Ascending aorta (tissue), 2 donors: ENCODE data around the gene CFAP77. TPM values are rescaled to one million over a fixed set of nuclear protein-coding genes. Genes with fewer than 3 reads are reported as not detected.

Experiments used
- DNase-seq, 2 donors: peaks; one replicate each; pipeline ENCODE4 v3.0.0-alpha.2; 2019; ENCODE audit warnings: low spot score in 2 of 2
- H3K27ac ChIP-seq, 2 donors: fragments of 200-600 bp; sonication (generic); one replicate each; pipeline ENCODE4 v1.5.1; 2016 to 2017; ENCODE audit warnings: mild to moderate bottlenecking in 1 of 2
- H3K27me3 ChIP-seq: fragments of 200-600 bp; sonication (generic); one replicate; pipeline ENCODE4 v1.5.1; 2017
- H3K36me3 ChIP-seq, 2 donors: fragments of 200-600 bp; sonication (generic); one replicate each; pipeline ENCODE4 v1.5.1; 2016
- H3K4me1 ChIP-seq, 2 donors: fragments of 200-600 bp; sonication (generic); one replicate each; pipeline ENCODE4 v1.5.1; 2016 to 2017; ENCODE audit warnings: mild to moderate bottlenecking in 1 of 2
- H3K4me3 ChIP-seq, 2 donors: fragments of 200-600 bp; sonication (generic); one replicate each; pipeline ENCODE4 v1.5.1; 2016 to 2017; ENCODE audit warnings: mild to moderate bottlenecking in 1 of 2
- H3K9me3 ChIP-seq, 2 donors: fragments of 200-600 bp; sonication (generic); one replicate each; pipeline ENCODE4 v1.5.1; 2016
- CTCF ChIP-seq, 3 experiments: fragments of 200-600 bp in 2 of 3; fragments of 450-650 bp in 1 of 3; sonication (generic) in 2 of 3; IDR thresholded peaks; one replicate each; pipeline ENCODE4 v1.5.1; 2016 to 2019; ENCODE audit warnings: antibody characterized with exemption in 3 of 3, mild to moderate bottlenecking in 1 of 3, moderate library complexity in 1 of 3
- intact Hi-C: fragments of 100-400 bp; cut with DNase I; formaldehyde crosslinking; loops from one replicate; pipeline ENCODE4 v1.15.1; 2023
- total RNA-seq: library from RNA; depleted of rRNA; stranded (reverse); fragments of >200 nt; gene quantifications from one replicate; pipeline ENCODE4 v1.1.0, GENCODE V29; 2016

The CFAP77 gene
- total RNA-seq, 1 donor from 2014 or later: not detected

GRCh38 chr9:132459661-132460060 lies 49.6 kb downstream of the CFAP77 start:
- Histone ChIP-seq H3K4me1 (no peaks in the 10 kb centered on the region), H3K9me3 (no peaks in the 10 kb centered on the region), H3K27me3 (peaks cover 6% of the 10 kb centered on the region), H3K27ac (no peak overlapping the region), H3K36me3 (no peaks in the 10 kb centered on the region), H3K4me3 (no peak overlapping the region)
- no peak for TF ChIP-seq CTCF (IDR thresholded peaks at IDR 0.05)
- intact Hi-C loops: no loop called here
- DNase-seq: no peak

DNA sequence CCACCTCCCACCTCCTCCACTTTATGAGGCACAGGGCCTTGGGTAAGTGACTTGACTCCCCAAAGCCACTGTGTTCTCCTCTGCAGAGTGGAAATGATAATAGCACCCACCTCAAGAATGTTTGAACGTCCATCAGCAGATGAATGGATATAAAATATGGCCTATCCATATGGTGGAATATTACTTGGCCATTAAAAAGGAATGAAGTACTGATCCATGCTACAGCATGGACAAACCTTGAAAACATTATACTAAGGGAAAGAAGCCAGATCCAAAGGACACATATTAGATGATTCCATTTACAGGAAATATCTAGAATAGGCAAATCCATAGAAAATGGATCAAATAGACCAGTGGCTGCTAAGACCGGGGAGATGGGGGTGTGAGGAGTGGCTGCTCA lies 50.2 kb downstream of the CFAP77 start:
- peaks cover 6% of the 10 kb centered on the region for H3K27me3 ChIP-seq
- DNase-seq: no peak
- TF ChIP-seq CTCF (IDR thresholded peaks at IDR 0.05): no peak
- no peak overlapping the region for H3K4me3 ChIP-seq
- no peaks in the 10 kb centered on the region for H3K4me1 ChIP-seq
- H3K27ac ChIP-seq: no peak overlapping the region
- H3K36me3 ChIP-seq: no peaks in the 10 kb centered on the region
- H3K9me3 ChIP-seq: no peaks in the 10 kb centered on the region
- intact Hi-C loops: no loop called here

DNA sequence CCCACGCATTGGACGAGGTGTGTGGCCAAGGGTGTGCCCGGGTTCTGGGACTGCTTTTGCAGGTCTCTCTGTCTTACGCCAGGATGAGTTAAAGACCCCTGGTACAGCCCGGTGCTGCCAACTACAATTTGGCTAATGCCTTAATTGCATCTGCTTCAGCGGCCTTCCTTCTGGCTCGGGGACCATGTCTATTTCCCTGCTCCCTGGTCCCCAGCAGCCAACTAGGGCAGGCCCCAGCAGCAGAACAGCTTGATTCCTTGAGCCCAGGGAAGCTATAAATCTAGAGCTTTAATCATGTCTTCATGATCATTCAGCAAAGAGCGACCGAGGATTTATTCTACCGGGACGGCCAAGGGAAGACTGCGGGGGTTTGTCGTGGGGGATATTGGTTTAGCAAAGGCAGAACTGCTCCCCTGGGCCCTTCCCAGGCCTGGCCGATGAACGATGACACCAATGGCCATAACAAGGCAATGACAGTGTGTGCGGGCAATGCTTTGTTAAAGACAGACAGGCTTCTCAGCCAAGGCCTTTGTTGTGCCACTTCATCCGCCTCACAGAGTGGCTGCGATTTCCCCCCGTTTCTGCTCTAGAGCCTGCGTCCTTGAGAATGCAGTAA lies 51.4 kb downstream of the CFAP77 start:
- intact Hi-C loops: no loop called here
- Histone ChIP-seq H3K27ac (no peak overlapping the region), H3K27me3 (peaks cover 6% of the 10 kb centered on the region), H3K9me3 (no peaks in the 10 kb centered on the region), H3K36me3 (no peaks in the 10 kb centered on the region), H3K4me3 (no peak overlapping the region), H3K4me1 (no peaks in the 10 kb centered on the region)
- no peak for DNase-seq
- TF ChIP-seq CTCF (IDR thresholded peaks at IDR 0.05): no peak

- H3K36me3 ChIP-seq: no peaks in the 10 kb centered on the region
- peaks cover 6% of the 10 kb centered on the region for H3K27me3 ChIP-seq
- no peak overlapping the region for H3K4me3 ChIP-seq
- no peaks in the 10 kb centered on the region for H3K9me3 ChIP-seq
- no peaks in the 10 kb centered on the region for H3K4me1 ChIP-seq
- no peak overlapping the region for H3K27ac ChIP-seq
- DNase-seq: no peak
- TF ChIP-seq CTCF (IDR thresholded peaks at IDR 0.05): no peak
- intact Hi-C loops: no loop called here
Observed at GRCh38 chr9:132461971-132462370, 52.0 kb downstream of the CFAP77 start.

DNA sequence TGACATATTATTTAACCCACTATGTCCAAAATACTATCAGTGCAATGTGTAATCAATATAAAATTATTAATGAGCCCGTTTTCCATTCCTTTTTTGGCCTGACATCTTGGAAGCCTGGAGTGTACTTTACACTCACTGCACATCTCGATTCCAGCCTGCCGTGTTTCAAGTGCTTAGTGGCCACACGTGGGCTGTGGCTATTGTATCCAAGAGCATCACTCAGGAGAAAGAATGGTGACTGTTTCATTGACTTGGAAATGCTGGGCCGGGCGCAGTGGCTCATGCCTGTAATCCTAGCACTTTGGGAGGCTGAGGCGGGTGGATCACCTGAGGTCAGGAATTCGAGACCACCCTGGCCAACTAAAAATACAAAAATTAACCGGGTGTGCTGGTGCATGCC lies 54.5 kb downstream of the CFAP77 start:
- H3K4me3 ChIP-seq: no peak overlapping the region
- TF ChIP-seq CTCF (IDR thresholded peaks at IDR 0.05): no peak
- no peaks in the 10 kb centered on the region for H3K9me3 ChIP-seq
- no peak overlapping the region for H3K27ac ChIP-seq
- no peaks in the 10 kb centered on the region for H3K27me3 ChIP-seq
- no peaks in the 10 kb centered on the region for H3K36me3 ChIP-seq
- no peaks in the 10 kb centered on the region for H3K4me1 ChIP-seq
- no peak for DNase-seq
- intact Hi-C loops: no loop called here

DNA sequence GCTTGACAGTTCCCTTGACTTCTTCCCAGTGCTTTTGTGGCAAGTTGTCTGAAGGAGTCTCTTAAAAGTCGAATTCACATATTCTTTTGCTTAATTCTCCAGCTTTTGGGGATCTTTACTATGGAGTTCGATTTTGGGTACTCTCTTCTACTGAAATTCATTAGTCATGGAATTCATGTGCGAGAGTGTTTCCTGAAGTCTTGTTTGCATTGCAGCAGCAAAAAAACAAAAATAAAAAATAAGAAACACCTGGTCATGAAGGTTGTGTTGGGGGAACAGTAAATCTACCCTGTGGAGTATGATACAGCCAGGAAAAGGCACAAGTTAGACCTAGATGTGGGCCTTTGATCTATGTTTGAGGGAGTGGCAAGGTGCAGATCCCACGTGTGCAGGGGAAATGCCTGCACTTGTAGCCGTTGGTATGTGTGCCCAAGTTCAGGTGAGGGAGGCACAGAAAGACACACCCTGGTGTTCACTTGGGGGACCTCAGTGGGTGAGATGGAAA lies 55.2 kb downstream of the CFAP77 start:
- intact Hi-C loops: no loop called here

More for the DNA sequence above, 55.2 kb downstream of the CFAP77 start:
- DNase-seq: no peak
- no peak overlapping the region for H3K4me3 ChIP-seq
- no peak for TF ChIP-seq CTCF (IDR thresholded peaks at IDR 0.05)
- no peak overlapping the region for H3K27ac ChIP-seq
- no peaks in the 10 kb centered on the region for H3K36me3 ChIP-seq
- no peaks in the 10 kb centered on the region for H3K9me3 ChIP-seq
- no peaks in the 10 kb centered on the region for H3K27me3 ChIP-seq
- no peaks in the 10 kb centered on the region for H3K4me1 ChIP-seq
